Measurements from ENCODE around the gene CD2BP2.
"Not testable (repeated sequence)": the region's sequence is repeated elsewhere in the genome, so short reads cannot be mapped to it uniquely, and the experiment has no call there.

The CD2BP2 gene

DNA sequence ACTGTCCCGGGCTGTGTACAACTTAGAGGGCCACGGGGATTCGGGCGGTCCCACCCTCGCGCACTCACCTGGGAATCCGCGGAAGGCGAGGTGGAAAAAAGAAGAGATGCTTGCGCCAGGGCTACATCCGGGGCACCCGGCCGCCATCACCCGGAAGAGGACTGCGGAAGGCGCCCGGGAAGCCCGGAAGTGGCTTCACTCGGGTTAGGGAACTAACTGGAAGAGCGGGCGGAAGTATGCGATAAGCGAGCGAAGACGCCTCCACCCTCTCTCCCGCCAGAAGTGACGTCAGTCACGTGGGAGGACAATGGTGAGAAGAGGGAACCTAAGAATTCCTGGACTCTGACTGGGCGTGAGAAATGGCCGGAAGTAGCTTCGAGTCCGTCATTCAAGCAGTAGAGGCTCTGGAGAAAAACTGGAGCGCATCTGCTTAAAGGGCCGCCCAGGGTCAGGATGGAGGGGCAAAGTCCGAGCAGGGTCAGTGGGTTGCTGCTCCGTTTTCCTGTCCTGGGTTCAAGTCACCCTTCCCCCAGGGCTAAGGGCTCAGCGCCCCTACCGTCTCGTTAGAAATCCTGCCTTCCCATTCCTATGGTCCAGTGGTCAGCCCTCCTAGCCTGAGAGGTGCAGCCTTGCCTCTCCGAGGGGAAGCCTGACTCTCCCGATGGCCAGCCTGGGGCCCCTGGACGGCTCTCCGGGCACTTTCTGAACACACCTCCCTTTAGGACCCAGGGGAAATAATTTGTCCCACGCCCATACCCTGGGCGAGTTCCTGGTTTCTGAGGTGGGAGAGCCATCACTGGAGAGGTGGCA, at the start of gene CD2BP2:
Gene CD2BP2, minus strand, starts transcription at position 165 of the 810 bp plus-strand sequence. CDS start 627 bp downstream, outside the sequence.
- Mint-ChIP-seq H3K4me3 (peak within 1 kb of the TSS; percentile 92), H3K4me1 (peaks cover 37% of the 10 kb centered on the region), H3K27ac (peak within 1 kb of the TSS; percentile 99), H3K27me3 (no peaks in the 10 kb centered on the region), H3K36me3 (peaks cover 4% of the 10 kb centered on the region), H3K9me3 (no peaks in the 10 kb centered on the region)

DNA sequence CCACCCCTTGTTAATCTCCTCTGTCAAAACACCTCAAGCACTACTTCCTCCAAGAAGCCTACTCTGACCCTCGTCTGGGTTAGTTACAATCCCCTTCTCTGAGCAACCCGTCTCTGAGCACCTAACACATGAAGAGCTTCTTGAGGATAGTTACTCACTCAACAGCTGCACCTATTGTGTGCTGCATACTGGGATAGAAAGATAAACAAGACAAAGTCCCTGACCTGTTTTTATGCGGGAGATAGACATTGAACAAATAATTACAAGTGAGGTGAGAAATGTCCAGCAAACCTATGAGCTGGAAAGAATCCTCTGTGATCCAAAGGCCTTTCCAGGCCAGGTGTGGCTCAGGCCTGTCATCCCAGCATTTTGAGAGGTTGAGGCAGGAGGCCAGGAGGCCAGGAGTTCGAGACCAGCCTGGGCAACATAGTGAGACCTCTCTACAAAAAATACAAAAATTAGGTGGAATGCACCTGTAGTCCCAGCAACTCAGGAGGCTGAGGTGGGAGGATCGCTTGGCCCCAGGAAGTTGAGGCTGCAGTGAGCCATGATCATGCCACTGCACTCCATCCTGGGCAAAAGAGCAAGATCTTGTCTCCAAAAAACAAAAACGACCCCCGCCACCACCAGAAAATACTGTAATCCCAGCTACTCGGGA, 46.8 kb upstream of the CD2BP2 start:
- no peaks in the 10 kb centered on the region for H3K27me3 Mint-ChIP-seq
- peak overlapping the region; percentile 89 for H3K4me3 Mint-ChIP-seq
- no peaks in the 10 kb centered on the region for H3K9me3 Mint-ChIP-seq
- H3K27ac Mint-ChIP-seq: peak overlapping the region; percentile 72
- peaks cover 33% of the 10 kb centered on the region for H3K4me1 Mint-ChIP-seq
- H3K36me3 Mint-ChIP-seq: peaks cover 2% of the 10 kb centered on the region

DNA sequence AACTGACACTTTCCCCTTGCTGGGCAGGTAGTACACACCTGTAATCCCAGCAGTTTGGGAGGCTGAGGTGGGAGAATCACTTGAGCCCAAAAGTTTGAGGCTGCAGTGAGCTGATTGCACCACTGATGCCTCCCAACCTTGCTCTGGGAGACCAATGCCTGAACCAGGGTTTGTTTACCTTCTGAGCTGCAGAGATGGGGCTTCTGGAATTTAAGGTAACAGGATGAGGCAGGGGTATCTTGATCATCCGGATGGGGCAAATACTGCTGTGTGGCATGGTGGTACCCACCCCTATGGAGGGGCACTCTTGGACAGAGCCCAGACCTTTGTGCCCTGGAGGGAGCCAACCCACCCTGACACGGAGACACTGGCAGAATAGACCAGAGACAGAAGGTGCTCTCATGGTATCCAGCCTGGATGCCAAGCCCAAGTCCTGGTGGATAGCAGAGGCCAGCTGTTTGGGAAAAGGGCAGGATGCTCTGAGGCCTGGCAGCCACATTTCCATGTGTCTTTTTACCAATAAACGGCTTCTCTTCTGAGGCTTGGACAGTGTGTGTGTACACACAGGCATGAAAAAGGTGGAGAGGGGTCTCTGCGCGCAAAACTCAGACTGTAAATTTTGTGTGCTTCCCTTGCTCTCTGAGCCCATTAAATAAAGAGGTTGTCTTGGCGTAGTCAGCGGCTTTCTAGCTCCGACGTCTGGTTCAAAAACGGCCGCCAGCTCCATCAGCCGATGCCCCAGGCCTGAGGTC, 44.5 kb upstream of the CD2BP2 start:
- peak overlapping the region; percentile 89 for H3K4me3 Mint-ChIP-seq
- no peaks in the 10 kb centered on the region for H3K9me3 Mint-ChIP-seq
- peak overlapping the region; percentile 79 for H3K27ac Mint-ChIP-seq
- peaks cover 2% of the 10 kb centered on the region for H3K36me3 Mint-ChIP-seq
- peaks cover 43% of the 10 kb centered on the region for H3K4me1 Mint-ChIP-seq
- H3K27me3 Mint-ChIP-seq: no peaks in the 10 kb centered on the region

DNA sequence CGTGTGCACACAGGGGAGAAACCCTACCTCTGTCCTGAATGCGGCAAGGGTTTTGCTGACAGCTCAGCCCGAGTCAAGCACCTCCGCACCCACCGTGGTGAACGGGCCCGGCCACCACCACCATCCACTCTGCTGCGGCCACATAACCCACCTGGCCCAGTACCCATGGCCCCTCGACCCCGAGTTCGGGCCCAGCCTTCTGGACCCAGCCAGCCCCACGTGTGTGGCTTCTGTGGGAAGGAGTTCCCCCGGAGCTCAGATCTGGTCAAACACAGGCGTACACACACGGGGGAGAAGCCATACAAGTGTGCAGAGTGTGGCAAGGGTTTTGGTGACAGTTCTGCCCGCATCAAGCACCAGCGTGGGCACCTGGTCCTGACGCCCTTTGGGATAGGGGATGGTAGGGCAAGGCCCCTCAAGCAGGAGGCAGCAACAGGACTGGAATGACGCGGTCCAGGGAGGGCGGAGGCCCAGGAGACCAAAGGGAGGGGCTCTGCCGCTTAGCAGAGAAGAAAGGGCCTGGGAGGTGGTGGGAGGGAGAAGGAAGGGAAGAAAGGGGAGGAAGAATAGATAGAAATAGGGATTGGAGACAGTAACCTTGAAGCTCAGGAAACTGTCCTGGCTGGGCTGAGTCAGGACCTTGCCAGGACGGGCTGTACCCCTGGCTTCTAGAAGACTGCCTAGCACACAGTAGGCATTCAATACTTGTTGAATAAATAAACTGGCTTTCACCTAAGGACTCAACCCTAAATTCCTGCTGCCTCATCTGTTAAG, 43.7 kb upstream of the CD2BP2 start:
- H3K4me3 Mint-ChIP-seq: peak overlapping the region; percentile 89
- no peaks in the 10 kb centered on the region for H3K9me3 Mint-ChIP-seq
- peaks cover 48% of the 10 kb centered on the region for H3K4me1 Mint-ChIP-seq

DNA sequence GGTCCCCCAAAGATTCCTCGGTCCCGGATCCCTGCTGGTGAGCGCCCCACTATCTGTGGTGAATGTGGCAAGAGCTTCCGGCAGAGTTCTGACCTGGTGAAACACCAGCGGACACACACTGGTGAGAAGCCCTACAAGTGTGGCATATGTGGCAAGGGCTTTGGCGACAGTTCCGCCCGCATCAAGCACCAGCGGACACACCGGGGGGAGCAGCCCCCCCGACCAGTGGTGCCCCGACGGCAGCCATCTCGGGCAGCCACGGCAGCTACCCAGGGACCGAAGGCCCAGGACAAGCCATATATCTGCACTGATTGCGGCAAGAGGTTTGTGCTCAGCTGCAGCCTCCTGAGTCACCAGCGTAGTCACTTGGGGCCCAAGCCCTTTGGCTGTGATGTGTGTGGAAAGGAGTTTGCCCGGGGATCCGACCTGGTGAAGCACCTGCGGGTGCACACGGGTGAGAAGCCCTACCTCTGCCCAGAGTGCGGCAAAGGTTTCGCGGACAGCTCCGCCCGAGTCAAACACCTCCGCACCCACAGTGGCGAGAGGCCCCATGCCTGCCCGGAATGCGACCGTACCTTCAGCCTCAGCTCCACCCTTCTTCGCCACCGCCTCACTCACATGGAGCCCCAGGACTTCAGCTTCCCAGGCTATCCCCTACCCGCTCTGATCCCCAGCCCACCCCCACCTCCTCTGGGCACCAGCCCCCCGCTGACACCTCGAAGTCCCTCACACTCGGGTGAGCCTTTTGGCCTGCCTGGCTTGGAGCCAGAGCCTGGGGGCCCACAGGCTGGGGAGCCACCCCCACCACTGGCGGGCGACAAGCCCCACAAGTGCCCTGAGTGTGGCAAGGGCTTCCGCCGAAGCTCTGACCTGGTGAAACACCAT, 42.9 kb upstream of the CD2BP2 start:
- Mint-ChIP-seq H3K27me3 (no peaks in the 10 kb centered on the region), H3K27ac (no peak overlapping the region), H3K4me3 (no peak overlapping the region), H3K9me3 (no peaks in the 10 kb centered on the region), H3K4me1 (peaks cover 48% of the 10 kb centered on the region), H3K36me3 (peaks cover 2% of the 10 kb centered on the region)

More for the DNA sequence above, 43.7 kb upstream of the CD2BP2 start:
- Mint-ChIP-seq H3K27ac (no peak overlapping the region), H3K36me3 (peaks cover 2% of the 10 kb centered on the region), H3K27me3 (no peaks in the 10 kb centered on the region)

DNA sequence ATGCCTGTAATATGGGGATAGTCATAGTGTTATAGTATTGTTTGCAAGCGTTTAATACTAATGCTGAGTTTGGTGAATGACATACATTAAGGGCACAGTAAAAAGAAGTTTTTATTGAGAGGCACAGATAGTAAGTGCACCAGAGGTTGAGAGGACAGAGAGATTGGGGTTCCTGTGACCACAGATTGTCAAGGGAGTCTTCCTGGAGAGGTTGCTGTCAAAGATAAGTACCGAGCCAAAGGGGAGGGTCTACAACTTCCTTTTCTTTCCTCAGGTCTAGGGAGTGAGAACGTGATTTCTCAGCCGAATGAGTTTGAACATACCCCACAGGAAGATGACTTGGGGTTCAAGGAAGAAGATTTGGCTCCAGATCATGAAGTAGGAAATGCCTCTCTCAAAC, 41.9 kb upstream of the CD2BP2 start:
- H3K4me1 Mint-ChIP-seq: peaks cover 48% of the 10 kb centered on the region
- H3K27me3 Mint-ChIP-seq: no peaks in the 10 kb centered on the region
- no peaks in the 10 kb centered on the region for H3K9me3 Mint-ChIP-seq
- peak overlapping the region; percentile 89 for H3K27ac Mint-ChIP-seq
- H3K36me3 Mint-ChIP-seq: peaks cover 2% of the 10 kb centered on the region
- peak overlapping the region; percentile 66 for H3K4me3 Mint-ChIP-seq

DNA sequence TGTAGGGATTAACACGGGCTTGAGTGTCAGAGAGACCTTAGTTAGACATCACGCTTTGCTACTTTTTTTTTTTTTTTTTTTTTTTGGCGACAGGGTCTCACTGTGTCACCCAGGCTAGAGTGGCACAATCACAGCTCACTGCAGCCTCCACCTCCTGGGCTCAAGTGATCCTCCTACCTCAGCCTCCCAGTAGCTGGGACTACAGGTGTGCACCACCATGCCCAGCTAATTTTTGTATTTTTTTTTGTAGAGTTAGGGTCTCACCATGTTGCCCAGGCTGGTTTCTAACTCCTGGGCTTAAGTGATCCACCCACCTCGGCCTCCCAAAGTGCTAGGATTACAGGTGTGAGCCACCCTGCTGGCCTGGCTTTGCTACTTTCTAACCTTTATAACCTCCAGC, 41.5 kb upstream of the CD2BP2 start:
- peak overlapping the region; percentile 86 for H3K27ac Mint-ChIP-seq
- not testable (repeated sequence) for H3K27me3 Mint-ChIP-seq, H3K9me3 Mint-ChIP-seq, H3K36me3 Mint-ChIP-seq
- H3K4me3 Mint-ChIP-seq: peak overlapping the region; percentile 91
- peaks cover 45% of the 10 kb centered on the region for H3K4me1 Mint-ChIP-seq

DNA sequence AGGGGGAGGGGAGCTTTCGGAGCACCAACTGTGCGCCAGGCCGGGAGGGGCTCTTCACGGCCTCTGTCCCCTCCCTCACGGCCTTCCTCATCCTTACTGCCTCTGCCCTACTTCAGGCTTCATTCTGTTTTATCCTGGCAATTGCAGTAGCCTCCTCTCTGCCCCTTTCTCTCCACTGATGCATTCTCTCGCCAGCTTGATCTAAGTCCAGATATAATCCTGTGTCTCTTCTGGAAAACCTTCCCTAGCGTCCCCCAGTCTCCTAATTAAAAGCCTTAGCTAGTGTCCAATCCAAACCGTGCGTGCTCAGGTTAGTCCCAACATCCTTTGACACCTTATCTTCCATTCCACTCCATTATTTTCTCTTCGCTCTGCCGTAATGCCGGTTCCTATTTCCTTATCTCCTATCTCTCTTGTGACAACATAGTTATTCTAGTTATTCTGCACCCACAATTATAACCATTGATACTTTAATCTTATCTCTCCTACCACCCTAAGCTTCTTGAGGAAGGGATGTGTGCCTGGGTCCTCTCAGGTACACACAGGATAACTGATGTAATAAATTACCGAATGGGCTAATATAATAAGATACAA, 41.0 kb upstream of the CD2BP2 start:
- H3K9me3 Mint-ChIP-seq: no peaks in the 10 kb centered on the region
- no peaks in the 10 kb centered on the region for H3K27me3 Mint-ChIP-seq
- H3K4me3 Mint-ChIP-seq: peak overlapping the region; percentile 91
- H3K36me3 Mint-ChIP-seq: peaks cover 2% of the 10 kb centered on the region
- peak overlapping the region; percentile 86 for H3K27ac Mint-ChIP-seq
- H3K4me1 Mint-ChIP-seq: peaks cover 40% of the 10 kb centered on the region

DNA sequence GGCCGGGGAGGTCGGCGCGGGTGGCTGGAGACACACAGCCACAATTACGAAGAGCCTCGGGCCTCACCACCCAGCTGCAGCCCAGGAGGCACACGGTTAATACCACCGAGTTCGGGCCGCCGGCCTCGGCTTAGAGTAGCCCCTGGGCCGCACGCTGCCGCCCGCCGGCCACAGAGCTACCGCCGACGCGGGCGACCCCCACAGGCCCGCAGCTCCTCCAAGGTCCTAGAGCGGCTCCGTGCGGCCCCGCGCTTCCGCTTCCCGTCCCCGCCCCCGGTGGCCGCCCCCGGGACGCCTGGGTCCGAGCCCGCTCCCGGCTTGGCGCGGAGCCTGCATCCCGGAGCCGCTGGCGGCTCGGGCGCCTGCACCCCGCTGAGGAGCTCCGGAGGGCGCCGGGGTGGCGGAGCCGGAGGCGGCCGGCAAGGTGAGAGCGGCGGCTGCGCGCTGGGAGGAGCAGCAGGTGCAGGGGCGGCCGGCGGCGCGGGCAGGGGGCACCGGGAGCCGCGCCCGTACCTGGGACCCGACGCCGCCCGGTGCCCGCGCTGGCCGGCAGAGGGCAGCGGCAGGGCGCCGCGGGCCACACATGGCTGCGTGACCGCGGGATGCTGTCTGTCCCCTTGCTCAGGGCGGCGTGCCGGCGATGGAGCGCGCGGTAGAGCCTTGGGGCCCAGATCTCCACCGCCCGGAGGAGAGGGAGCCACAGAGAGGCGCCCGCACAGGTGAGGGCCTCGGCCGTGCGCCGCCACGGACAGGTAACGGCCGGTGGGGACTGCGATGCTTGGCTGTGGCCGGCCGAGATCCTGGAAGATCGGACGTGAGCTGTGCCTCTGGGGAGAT, 40.3 kb upstream of the CD2BP2 start, which contains the start of gene ZNF48:
Gene ZNF48, plus strand, starts transcription at position 266 of the 837 bp plus-strand sequence. Its CDS starts 375 bp downstream, at position 641.
- Mint-ChIP-seq H3K4me1 (peaks cover 40% of the 10 kb centered on the region), H3K27me3 (no peaks in the 10 kb centered on the region), H3K36me3 (peaks cover 2% of the 10 kb centered on the region), H3K9me3 (no peaks in the 10 kb centered on the region), H3K4me3 (peak within 1 kb of the TSS; percentile 91), H3K27ac (peak within 1 kb of the TSS; percentile 86)

DNA sequence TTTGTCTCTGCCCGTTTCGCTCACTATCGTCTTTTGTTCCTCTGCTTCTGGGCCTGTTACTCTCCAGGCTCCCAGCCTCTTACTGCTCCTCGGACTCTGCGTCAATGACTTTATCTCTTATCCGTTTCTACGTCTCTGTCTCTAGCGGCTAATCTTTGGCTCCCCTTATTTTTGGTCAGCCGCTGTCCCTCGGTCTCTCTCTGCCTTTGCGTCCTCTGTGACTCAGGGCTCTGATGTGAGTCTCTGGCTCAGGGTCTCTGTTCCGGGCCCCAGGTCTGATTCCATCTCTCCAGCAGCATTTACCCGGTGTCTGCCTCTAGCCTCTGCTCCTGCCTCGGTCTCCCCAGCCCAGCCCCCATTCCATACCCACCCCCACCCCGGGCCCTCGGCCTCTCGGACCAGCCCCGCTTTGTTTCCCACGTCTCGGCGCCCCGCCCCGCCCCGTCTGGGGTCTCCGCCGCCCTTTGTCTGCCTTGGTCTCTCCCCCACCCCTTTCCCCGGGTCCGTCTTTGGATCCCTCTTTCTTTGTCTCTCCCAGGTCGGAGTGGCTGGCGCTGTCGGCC, 39.6 kb upstream of the CD2BP2 start:
- peak overlapping the region; percentile 89 for H3K4me3 Mint-ChIP-seq
- H3K27ac Mint-ChIP-seq: peak overlapping the region; percentile 84
- H3K36me3 Mint-ChIP-seq: peaks cover 2% of the 10 kb centered on the region
- peaks cover 34% of the 10 kb centered on the region for H3K4me1 Mint-ChIP-seq
- H3K27me3 Mint-ChIP-seq: no peaks in the 10 kb centered on the region
- no peaks in the 10 kb centered on the region for H3K9me3 Mint-ChIP-seq

DNA sequence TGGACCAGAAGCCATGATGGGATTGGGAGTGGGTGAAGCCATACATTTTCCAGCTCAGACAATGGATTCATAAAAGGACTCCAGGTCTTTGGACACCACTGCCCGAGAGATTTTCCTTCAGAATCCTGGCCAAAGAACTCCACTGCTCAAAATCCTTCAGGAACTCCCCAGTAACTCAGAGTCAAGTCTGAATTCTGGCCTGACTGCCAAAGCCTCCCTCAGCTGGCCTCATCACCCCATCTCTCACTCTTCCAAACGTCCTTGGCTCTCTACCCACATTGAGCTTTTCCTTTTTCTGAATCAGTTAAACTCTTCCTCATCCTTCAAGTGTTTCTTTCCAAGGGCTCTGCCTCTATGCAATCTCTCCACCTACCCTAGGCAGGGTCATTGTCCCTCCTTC, 28.4 kb upstream of the CD2BP2 start:
- no peaks in the 10 kb centered on the region for H3K27me3 Mint-ChIP-seq
- H3K27ac Mint-ChIP-seq: peak overlapping the region; percentile 96
- H3K4me1 Mint-ChIP-seq: peaks cover 45% of the 10 kb centered on the region
- H3K4me3 Mint-ChIP-seq: peak overlapping the region; percentile 89
- no peaks in the 10 kb centered on the region for H3K9me3 Mint-ChIP-seq
- H3K36me3 Mint-ChIP-seq: peaks cover 4% of the 10 kb centered on the region

DNA sequence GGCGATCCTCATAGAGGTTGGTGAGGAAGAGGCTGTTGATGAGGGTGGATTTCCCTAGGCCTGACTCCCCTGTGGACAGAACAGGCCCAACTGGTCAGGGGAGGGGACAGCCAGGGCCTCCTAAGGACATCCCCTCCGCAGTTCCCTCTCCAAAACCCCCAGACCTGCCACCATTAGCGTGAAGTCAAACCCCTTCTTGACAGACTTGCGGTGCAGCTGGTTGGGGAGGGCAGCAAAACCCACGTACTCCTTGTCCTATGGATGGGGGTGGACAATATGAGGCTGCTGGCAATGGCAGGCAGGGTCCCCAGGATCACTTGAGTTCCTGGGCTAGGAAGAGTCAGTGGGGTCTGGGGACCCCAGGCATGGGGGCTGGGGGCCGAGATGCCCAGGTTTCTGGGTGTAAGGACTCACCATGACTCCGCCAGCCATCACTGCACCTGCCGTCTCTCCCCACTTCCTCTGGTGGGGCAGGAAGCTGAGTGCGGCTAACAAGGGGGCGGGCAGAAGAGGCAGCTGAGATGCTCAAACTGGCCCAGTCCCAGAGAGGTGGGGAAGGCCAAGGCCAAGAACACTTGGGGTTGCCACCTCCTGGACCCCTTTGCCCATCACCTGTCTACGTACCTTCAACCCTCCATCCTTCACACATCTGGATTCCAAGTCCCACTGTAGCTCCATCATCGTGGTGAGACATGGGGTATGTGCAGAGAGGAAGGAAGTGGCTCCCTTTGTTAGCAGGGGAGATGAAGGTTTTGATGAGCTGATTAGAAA, 27.2 kb upstream of the CD2BP2 start, which contains the start of gene SEPTIN1:
Gene SEPTIN1, minus strand, starts transcription at position 451 of the 771 bp plus-strand sequence. Its CDS starts 19 bp downstream, at position 432.
- Mint-ChIP-seq H3K36me3 (peaks cover 4% of the 10 kb centered on the region), H3K9me3 (no peaks in the 10 kb centered on the region), H3K27me3 (no peaks in the 10 kb centered on the region), H3K4me3 (peak within 1 kb of the TSS; percentile 89), H3K4me1 (peaks cover 56% of the 10 kb centered on the region), H3K27ac (peak within 1 kb of the TSS; percentile 93)

Measured in activated naive CD4-positive, alpha-beta T cell treated with anti-CD3 and anti-CD28 coated beads, Interleukin-2, amount 50 U/mL, for 24 hours (primary cell).